ENCODE results near the gene CCDC12.

DNA sequence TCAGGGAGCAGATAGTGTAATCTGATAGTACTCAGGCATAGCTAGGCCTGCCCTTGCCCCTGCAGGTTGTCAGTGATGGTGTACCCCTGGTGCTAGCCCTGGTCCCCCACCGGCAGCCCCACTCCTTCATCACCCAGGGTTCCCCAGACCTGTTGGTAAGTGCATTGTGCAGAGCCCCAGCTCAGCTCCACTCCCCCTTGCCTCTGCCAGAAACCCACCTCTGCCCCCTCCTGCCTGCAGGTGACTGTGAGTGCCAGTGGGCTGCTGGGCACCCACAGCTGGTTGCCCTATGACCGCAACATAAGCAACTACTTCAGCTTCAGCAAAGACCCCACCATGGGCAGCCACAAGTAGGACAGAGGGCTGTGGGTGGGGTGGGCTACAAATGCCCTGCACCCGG lies 30.5 kb upstream of the CCDC12 start:
- TF ChIP-seq, protein P1, sequence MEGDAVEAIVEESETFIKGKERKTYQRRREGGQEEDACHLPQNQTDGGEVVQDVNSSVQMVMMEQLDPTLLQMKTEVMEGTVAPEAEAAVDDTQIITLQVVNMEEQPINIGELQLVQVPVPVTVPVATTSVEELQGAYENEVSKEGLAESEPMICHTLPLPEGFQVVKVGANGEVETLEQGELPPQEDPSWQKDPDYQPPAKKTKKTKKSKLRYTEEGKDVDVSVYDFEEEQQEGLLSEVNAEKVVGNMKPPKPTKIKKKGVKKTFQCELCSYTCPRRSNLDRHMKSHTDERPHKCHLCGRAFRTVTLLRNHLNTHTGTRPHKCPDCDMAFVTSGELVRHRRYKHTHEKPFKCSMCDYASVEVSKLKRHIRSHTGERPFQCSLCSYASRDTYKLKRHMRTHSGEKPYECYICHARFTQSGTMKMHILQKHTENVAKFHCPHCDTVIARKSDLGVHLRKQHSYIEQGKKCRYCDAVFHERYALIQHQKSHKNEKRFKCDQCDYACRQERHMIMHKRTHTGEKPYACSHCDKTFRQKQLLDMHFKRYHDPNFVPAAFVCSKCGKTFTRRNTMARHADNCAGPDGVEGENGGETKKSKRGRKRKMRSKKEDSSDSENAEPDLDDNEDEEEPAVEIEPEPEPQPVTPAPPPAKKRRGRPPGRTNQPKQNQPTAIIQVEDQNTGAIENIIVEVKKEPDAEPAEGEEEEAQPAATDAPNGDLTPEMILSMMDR (IDR thresholded peaks at IDR 0.05; ENCODE audit: borderline replicate concordance, extremely low read depth, low read length, poor library complexity, severe bottlenecking): no peak
- TF ChIP-seq EZH2 (IDR thresholded peaks at IDR 0.05; ENCODE audit: borderline replicate concordance, low read depth, low read length, severe bottlenecking): no peak

Data from DND-41 (cell line).